ENCODE measurements around the gene EIPR1. TPM values are rescaled to one million over a fixed set of nuclear protein-coding genes. Genes with fewer than 3 reads are reported as not detected.
"Not testable (repeated sequence)": the region's sequence is repeated elsewhere in the genome, so short reads cannot be mapped to it uniquely, and the experiment has no call there.

Gene EIPR1
- polyA plus RNA-seq, 1 donor from 2014 or later, result 138 TPM

GRCh38 chr2:3361518-3362389, 15.9 kb downstream of the EIPR1 start:
- Histone ChIP-seq H3K9ac (ENCODE audit: low read length) (no peak overlapping the region), H3K4me3 (ENCODE audit: low read length) (no peak overlapping the region), H3F3A (ENCODE audit: insufficient read depth, low read length, poor library complexity, severe bottlenecking) (no peaks in the 10 kb centered on the region), H3K36me3 (ENCODE audit: insufficient read depth, low read length) (no peaks in the 10 kb centered on the region), H3K9me3 (ENCODE audit: low read length) (no peaks in the 10 kb centered on the region), H4K20me1 (ENCODE audit: insufficient read depth) (no peaks in the 10 kb centered on the region), H3K9me2 (ENCODE audit: insufficient read depth, low read length) (no peaks in the 10 kb centered on the region), H3K27me3 (ENCODE audit: insufficient read depth, low read depth, low read length) (no peaks in the 10 kb centered on the region), H3K4me2 (ENCODE audit: low read length) (no peak overlapping the region), H2AFZ (ENCODE audit: low read depth, low read length) (no peak overlapping the region), H3K27ac (ENCODE audit: low read length) (no peak overlapping the region), H3K79me2 (replicated peaks; ENCODE audit: insufficient read depth, low read length) (peaks cover 15% of the 10 kb centered on the region)
- TF ChIP-seq TAF1 (IDR thresholded peaks at IDR 0.05; ENCODE audit: low read depth), result no peak
- no peak for TF ChIP-seq CTCF (IDR thresholded peaks at IDR 0.05; ENCODE audit: poor library complexity, severe bottlenecking)
- TF ChIP-seq EP300 (conservative IDR thresholded peaks at IDR 0.05; ENCODE audit: poor library complexity, severe bottlenecking), result no peak
- TF ChIP-seq POLR2AphosphoS5 (IDR thresholded peaks at IDR 0.05), result no peak
- no peak for TF ChIP-seq REST (IDR thresholded peaks at IDR 0.05; ENCODE audit: borderline replicate concordance)
- no peak for TF ChIP-seq MXI1 (conservative IDR thresholded peaks at IDR 0.05; ENCODE audit: poor library complexity, severe bottlenecking)
- no peak for TF ChIP-seq EZH2 (IDR thresholded peaks at IDR 0.05; ENCODE audit: borderline replicate concordance, insufficient read depth, low read length, poor library complexity, severe bottlenecking)
- TF ChIP-seq RAD21 (conservative IDR thresholded peaks at IDR 0.05), result no peak

GRCh38 chr2:3357926-3358325, 19.7 kb downstream of the EIPR1 start:
- TF ChIP-seq RAD21 (conservative IDR thresholded peaks at IDR 0.05) (no peak), TAF1 (IDR thresholded peaks at IDR 0.05; ENCODE audit: low read depth) (no peak), SMC3 (conservative IDR thresholded peaks at IDR 0.05; ENCODE audit: poor library complexity) (no peak)
- Histone ChIP-seq H2AFZ (ENCODE audit: low read depth, low read length) (no peak overlapping the region), H3K27me3 (ENCODE audit: insufficient read depth, low read depth, low read length) (no peaks in the 10 kb centered on the region), H4K20me1 (ENCODE audit: insufficient read depth) (no peaks in the 10 kb centered on the region), H3K36me3 (ENCODE audit: insufficient read depth, low read length) (no peaks in the 10 kb centered on the region), H3K27ac (ENCODE audit: low read length) (no peak overlapping the region), H3K4me3 (ENCODE audit: low read length) (no peak overlapping the region), H3K4me2 (ENCODE audit: low read length) (no peak overlapping the region), H3K9me3 (ENCODE audit: low read length) (no peaks in the 10 kb centered on the region), H3F3A (ENCODE audit: insufficient read depth, low read length, poor library complexity, severe bottlenecking) (no peaks in the 10 kb centered on the region), H3K9me2 (ENCODE audit: insufficient read depth, low read length) (no peaks in the 10 kb centered on the region), H3K9ac (ENCODE audit: low read length) (no peak overlapping the region), H3K79me2 (replicated peaks; ENCODE audit: insufficient read depth, low read length) (no peaks in the 10 kb centered on the region)

DNA sequence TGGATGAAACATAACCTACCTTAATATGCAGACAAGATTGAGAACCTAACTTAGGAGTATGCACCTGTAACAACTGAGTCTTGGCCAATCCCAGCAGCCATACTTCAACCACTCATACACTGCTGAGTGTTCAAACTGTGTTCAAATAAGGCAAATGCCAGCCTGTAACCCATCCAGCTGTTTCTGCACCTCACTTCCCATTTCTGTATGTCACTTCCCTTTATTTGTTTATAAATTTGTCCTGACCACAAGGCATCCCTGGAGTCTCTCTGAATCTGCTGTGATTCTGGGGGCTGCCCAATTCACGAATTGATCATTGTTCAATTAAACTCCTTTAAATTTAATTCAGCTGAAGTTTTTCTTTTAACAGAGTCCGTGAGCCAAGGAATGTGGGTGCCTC, 20.2 kb downstream of the EIPR1 start:
- H3K27ac ChIP-seq (ENCODE audit: low read length); H4K20me1 ChIP-seq (ENCODE audit: insufficient read depth); H3K9me2 ChIP-seq (ENCODE audit: insufficient read depth, low read length); H3K4me2 ChIP-seq (ENCODE audit: low read length); H3K36me3 ChIP-seq (ENCODE audit: insufficient read depth, low read length); H3F3A ChIP-seq (ENCODE audit: insufficient read depth, low read length, poor library complexity, severe bottlenecking); H3K4me3 ChIP-seq (ENCODE audit: low read length); H3K79me2 ChIP-seq (replicated peaks; ENCODE audit: insufficient read depth, low read length); H2AFZ ChIP-seq (ENCODE audit: low read depth, low read length); H3K9ac ChIP-seq (ENCODE audit: low read length); H3K27me3 ChIP-seq (ENCODE audit: insufficient read depth, low read depth, low read length); H3K9me3 ChIP-seq (ENCODE audit: low read length): not testable (repeated sequence)

All from neural cell (in vitro differentiated cells).